ENCODE data around the gene MGAT4D. TPM values are rescaled to one million over a fixed set of nuclear protein-coding genes. Genes with fewer than 3 reads are reported as not detected.
A peak's percentile ranks its signal among the peaks of the same experiment; 100 is the strongest.
"Not testable (repeated sequence)": the region's sequence is repeated elsewhere in the genome, so short reads cannot be mapped to it uniquely, and the experiment has no call there.

MGAT4D gene
- not detected for total RNA-seq

DNA sequence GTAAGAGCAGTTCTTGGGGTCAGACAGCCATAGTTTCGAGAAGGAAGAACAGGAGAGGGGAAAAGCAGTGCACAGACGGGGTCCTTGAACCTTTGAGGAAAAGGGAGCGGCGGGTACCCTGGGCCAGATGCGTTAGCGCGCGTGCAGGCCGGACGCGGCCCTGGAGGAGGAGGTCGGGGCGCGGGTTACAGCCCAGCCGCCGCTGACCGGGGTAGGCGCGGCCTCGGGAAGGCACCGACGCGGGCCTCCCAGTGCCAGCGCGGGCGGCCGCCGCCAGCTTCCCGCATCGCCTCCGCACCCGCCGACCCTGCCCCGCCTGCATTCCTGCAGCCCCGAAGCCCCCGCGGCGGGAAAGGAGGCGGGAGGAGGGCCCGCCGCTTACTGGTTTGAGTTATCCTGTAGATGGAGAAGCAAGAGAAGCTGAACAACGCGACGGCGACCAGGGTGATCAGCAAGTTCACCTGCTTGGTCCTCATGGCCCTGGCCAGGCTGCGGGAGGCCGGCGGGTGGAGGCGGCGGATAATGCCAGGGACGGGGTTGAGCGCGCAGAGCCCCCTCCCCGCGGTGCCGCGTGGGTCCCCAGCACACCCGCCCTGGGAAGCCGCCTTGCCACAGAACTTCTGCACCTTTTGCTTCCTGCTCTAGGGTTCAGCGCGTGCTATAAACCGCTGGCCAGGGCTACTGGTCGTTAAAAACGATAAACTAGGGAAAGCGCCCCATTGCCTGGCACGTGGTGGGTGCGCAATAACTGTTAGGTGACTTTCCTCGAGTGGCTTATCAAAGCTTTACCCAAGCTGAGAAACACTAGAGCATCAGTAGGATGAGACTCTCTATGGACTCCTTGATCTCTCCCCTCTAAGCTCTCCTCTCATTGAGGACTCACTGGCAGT is at the start of gene MGAT4D:
TSS of gene MGAT4D (minus strand) at position 547 of the 890 bp plus-strand sequence. CDS start at position 476, 71 bp downstream.
- POLR2A ChIA-PET, result no interaction called here
- H3K4me1 Mint-ChIP-seq (ENCODE audit: low read depth), result peaks cover 4% of the 10 kb centered on the region
- peak within 1 kb of the TSS; percentile 5 for H3K4me3 Mint-ChIP-seq
- H3K27me3 Mint-ChIP-seq (ENCODE audit: low read depth), result peaks cover 57% of the 10 kb centered on the region
- H3K36me3 Mint-ChIP-seq (ENCODE audit: low read depth), result no peaks in the 10 kb centered on the region
- peak; percentile 44 for ATAC-seq
- CTCF ChIA-PET, result interaction anchor here (0.7 kb wide), 1 partner anchor 138 kb away, joined by 3 read pairs; no protein-coding TSS in a partner anchor
- no peak within 1 kb of the TSS for H3K27ac Mint-ChIP-seq
- no peaks in the 10 kb centered on the region for H3K9me3 Mint-ChIP-seq (ENCODE audit: insufficient read depth)
- DNase-seq, result no peak

DNA sequence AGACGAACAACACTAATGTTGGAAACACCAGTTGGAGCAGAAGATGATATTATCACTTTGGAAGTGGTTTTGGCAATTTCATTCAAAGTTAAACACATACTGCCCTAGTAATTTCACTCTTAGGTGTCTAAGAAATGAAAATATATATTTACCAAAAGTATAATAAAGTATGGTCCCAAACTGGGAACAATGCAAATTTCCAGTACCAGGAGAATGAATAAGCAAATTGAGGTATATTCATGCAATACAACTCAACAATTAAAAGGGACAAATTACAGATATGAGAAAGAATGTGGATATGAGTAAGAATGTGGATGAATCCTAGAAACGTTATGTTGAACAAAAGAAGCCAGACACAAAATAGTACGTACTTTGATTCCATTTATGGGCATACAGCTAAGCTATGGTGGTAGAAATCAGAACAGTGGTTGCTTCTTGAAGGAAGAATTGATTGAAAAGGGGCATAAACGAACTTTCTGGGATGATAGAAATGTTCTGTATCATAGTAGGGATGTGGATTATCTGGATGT is 35.9 kb upstream of the MGAT4D start:
- Mint-ChIP-seq H3K27me3 (ENCODE audit: low read depth) (no peaks in the 10 kb centered on the region), H3K9me3 (ENCODE audit: insufficient read depth) (no peaks in the 10 kb centered on the region), H3K36me3 (ENCODE audit: low read depth) (no peaks in the 10 kb centered on the region), H3K27ac (no peak overlapping the region), H3K4me3 (no peak overlapping the region), H3K4me1 (ENCODE audit: low read depth) (peaks cover 4% of the 10 kb centered on the region)
- DNase-seq, result no peak
- ChIA-PET POLR2A (no interaction called here), CTCF (interaction anchor here (0.7 kb wide), 1 partner anchor 10 kb away, joined by 3 read pairs; the partner anchor contains the start of gene ELMOD2)
- ATAC-seq, result no peak

GRCh38 chr4:140529434-140529833 is 31.3 kb upstream of the MGAT4D start:
- CTCF ChIA-PET, result no interaction called here
- Mint-ChIP-seq H3K36me3 (ENCODE audit: low read depth) (peaks cover 13% of the 10 kb centered on the region), H3K9me3 (ENCODE audit: insufficient read depth) (no peaks in the 10 kb centered on the region)

GRCh38 chr4:140523857-140524742 is 26.0 kb upstream of the MGAT4D start, which contains the start of gene ELMOD2:
Gene ELMOD2, plus strand, starts transcription at chr4:140524168. Its CDS starts 1,261 bp downstream, at chr4:140525429.
- peak within 1 kb of the TSS; percentile 87 for H3K4me3 Mint-ChIP-seq
- no peaks in the 10 kb centered on the region for H3K27me3 Mint-ChIP-seq (ENCODE audit: low read depth)
- POLR2A ChIA-PET, result interaction anchor here (1.1 to 1.2 kb wide), 3 partner anchors 12 to 281 kb away, joined by 3 to 4 read pairs (median 4); no protein-coding TSS in a partner anchor
- peaks cover 18% of the 10 kb centered on the region for H3K4me1 Mint-ChIP-seq (ENCODE audit: low read depth)
- ATAC-seq, result peak; percentile 100
- peak within 1 kb of the TSS; percentile 82 for H3K27ac Mint-ChIP-seq
- DNase-seq, result peak; percentile 98
- CTCF ChIA-PET, result interaction anchor here (0.6 to 2.5 kb wide), 16 partner anchors 10 to 859 kb away, joined by 3 to 16 read pairs (median 4); partner anchors contain the start of gene SCOC
- peaks cover 13% of the 10 kb centered on the region for H3K36me3 Mint-ChIP-seq (ENCODE audit: low read depth)
- H3K9me3 Mint-ChIP-seq (ENCODE audit: insufficient read depth), result no peaks in the 10 kb centered on the region

More at GRCh38 chr4:140529434-140529833, 31.3 kb upstream of the MGAT4D start:
- no peak for ATAC-seq
- POLR2A ChIA-PET, result no interaction called here
- Mint-ChIP-seq H3K4me1 (ENCODE audit: low read depth) (peaks cover 9% of the 10 kb centered on the region), H3K4me3 (no peak overlapping the region), H3K27ac (no peak overlapping the region), H3K27me3 (ENCODE audit: low read depth) (no peaks in the 10 kb centered on the region)
- DNase-seq, result no peak

DNA sequence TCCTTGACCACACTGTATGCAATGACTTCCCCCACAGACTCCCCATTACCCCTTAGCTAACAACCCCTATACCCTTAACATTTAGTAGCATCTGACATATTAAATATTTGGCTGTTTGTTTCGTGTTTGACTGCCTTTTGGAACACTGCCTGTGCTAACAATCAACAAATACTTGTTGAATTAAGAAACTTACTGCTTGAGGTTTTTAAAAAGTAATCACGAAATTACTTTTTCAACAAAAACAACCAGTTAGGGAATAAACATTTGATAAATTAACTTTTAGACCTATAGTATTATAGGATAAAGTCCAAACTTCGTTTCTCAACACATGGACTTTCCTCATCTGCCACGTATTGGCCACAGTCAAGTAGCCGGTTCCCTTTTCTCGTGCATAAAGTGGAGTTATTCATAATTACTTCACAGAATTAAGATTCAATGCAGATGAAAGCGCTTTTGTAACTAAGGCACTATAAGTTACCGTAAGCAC is 25.3 kb upstream of the MGAT4D start:
- Mint-ChIP-seq H3K4me1 (ENCODE audit: low read depth) (peaks cover 18% of the 10 kb centered on the region), H3K27ac (peak overlapping the region; percentile 82), H3K27me3 (ENCODE audit: low read depth) (no peaks in the 10 kb centered on the region), H3K36me3 (ENCODE audit: low read depth) (peaks cover 13% of the 10 kb centered on the region), H3K9me3 (ENCODE audit: insufficient read depth) (no peaks in the 10 kb centered on the region), H3K4me3 (peak overlapping the region; percentile 87)
- ATAC-seq, result no peak
- ChIA-PET POLR2A (interaction anchor here (1.1 to 1.2 kb wide), 2 partner anchors 23 to 280 kb away, joined by 4 read pairs; no protein-coding TSS in a partner anchor), CTCF (interaction anchor here (0.7 to 2.5 kb wide), 13 partner anchors 10 to 164 kb away, joined by 3 to 16 read pairs (median 4); partner anchors contain the start of gene SCOC)
- no peak for DNase-seq

DNA sequence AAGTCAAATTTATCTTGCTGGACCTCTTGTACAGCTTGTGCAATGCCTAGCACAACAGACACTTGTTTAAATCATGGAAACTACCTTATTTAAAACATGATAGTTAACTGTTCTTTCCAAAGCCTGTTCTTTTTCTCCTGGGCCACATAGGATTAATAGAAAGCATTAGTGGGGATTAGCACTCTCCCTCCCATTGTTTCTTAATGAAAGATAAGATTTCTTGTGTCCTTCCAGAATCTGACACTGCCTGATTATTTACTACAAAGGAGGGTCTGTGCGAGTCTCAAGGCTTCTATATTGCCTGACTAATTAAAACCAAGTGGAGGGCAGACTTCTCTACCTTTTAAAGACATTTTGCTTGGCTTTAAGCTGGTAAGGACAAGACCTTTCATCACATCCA is 17.3 kb upstream of the MGAT4D start:
- H3K27ac Mint-ChIP-seq, result no peak overlapping the region
- ATAC-seq (no peak), DNase-seq (no peak)
- H3K4me3 Mint-ChIP-seq, result no peak overlapping the region
- no peaks in the 10 kb centered on the region for H3K36me3 Mint-ChIP-seq (ENCODE audit: low read depth)
- H3K27me3 Mint-ChIP-seq (ENCODE audit: low read depth), result peaks cover 17% of the 10 kb centered on the region
- CTCF ChIA-PET, result no interaction called here
- H3K4me1 Mint-ChIP-seq (ENCODE audit: low read depth), result no peaks in the 10 kb centered on the region
- POLR2A ChIA-PET, result no interaction called here
- H3K9me3 Mint-ChIP-seq (ENCODE audit: insufficient read depth), result no peaks in the 10 kb centered on the region

DNA sequence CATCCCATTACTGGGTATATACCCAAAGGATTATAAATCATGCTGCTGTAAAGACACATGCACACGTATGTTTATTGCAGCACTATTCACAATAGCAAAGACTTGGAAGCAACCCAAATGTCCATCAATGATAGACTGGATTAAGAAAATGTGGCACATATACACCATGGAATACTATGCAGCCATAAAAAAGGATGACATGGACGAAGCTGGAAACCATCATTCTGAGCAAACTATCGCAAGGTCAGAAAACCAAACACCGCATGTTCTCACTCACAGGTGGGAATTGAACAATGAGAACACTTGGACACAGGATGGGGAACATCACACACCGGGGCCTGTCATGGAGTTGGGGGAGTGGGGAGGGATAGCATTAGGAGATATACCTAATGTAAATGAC is 15.7 kb upstream of the MGAT4D start:
- POLR2A ChIA-PET; H3K4me1 Mint-ChIP-seq (ENCODE audit: low read depth): not testable (repeated sequence)

GRCh38 chr4:140504261-140504660 is 6.2 kb upstream of the MGAT4D start:
- H3K4me3 Mint-ChIP-seq, result no peak overlapping the region
- ChIA-PET CTCF (no interaction called here), POLR2A (no interaction called here)
- peaks cover 38% of the 10 kb centered on the region for H3K27me3 Mint-ChIP-seq (ENCODE audit: low read depth)
- no peak overlapping the region for H3K27ac Mint-ChIP-seq
- no peaks in the 10 kb centered on the region for H3K36me3 Mint-ChIP-seq (ENCODE audit: low read depth)
- DNase-seq, result no peak
- no peaks in the 10 kb centered on the region for H3K4me1 Mint-ChIP-seq (ENCODE audit: low read depth)
- no peak for ATAC-seq
- H3K9me3 Mint-ChIP-seq (ENCODE audit: insufficient read depth), result no peaks in the 10 kb centered on the region

More for the DNA sequence above, 15.7 kb upstream of the MGAT4D start:
- peaks cover 27% of the 10 kb centered on the region for H3K27me3 Mint-ChIP-seq (ENCODE audit: low read depth)
- CTCF ChIA-PET; H3K36me3 Mint-ChIP-seq (ENCODE audit: low read depth); DNase-seq; H3K9me3 Mint-ChIP-seq (ENCODE audit: insufficient read depth); H3K27ac Mint-ChIP-seq; H3K4me3 Mint-ChIP-seq; ATAC-seq: not testable (repeated sequence)

DNA sequence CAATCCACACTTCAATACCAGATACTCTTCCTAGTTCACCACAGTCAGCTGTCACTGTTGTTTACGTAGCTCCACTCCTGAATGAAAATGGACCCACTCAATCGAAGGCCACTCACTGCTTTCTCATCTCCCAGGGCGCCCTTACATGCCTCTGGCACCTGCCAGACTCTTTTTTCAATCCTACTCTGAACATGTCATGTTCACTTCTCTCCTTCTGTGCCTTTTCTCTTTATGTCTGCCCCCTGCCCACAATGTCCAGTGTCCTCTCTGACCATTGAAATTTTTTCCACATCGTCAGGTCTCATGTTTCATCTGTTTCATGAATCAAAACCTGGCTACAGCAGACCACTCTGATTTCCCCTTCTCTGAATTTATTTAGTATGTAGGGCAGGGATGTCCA is 1.3 kb upstream of the MGAT4D start:
- Mint-ChIP-seq H3K4me3 (no peak overlapping the region), H3K27me3 (ENCODE audit: low read depth) (peaks cover 59% of the 10 kb centered on the region), H3K9me3 (ENCODE audit: insufficient read depth) (no peaks in the 10 kb centered on the region), H3K36me3 (ENCODE audit: low read depth) (no peaks in the 10 kb centered on the region), H3K4me1 (ENCODE audit: low read depth) (peaks cover 4% of the 10 kb centered on the region), H3K27ac (no peak overlapping the region)
- DNase-seq (no peak), ATAC-seq (no peak)
- ChIA-PET POLR2A (interaction anchor here (0.5 to 1.4 kb wide), 3 partner anchors 25 to 276 kb away, joined by 3 to 8 read pairs (median 4); partner anchors contain the start of gene ELMOD2), CTCF (interaction anchor here (1.2 kb wide), 1 partner anchor 139 kb away, joined by 3 read pairs; no protein-coding TSS in a partner anchor)

GRCh38 chr4:140497405-140497746 is 717 bp downstream of the MGAT4D start:
- peaks cover 4% of the 10 kb centered on the region for H3K4me1 Mint-ChIP-seq (ENCODE audit: low read depth)
- ChIA-PET CTCF (no interaction called here), POLR2A (no interaction called here)
- H3K27ac Mint-ChIP-seq, result no peak overlapping the region
- H3K36me3 Mint-ChIP-seq (ENCODE audit: low read depth), result no peaks in the 10 kb centered on the region
- no peak for DNase-seq
- no peak for ATAC-seq
- H3K4me3 Mint-ChIP-seq, result peak overlapping the region; percentile 5
- H3K9me3 Mint-ChIP-seq (ENCODE audit: insufficient read depth), result no peaks in the 10 kb centered on the region
- H3K27me3 Mint-ChIP-seq (ENCODE audit: low read depth), result peaks cover 54% of the 10 kb centered on the region

DNA sequence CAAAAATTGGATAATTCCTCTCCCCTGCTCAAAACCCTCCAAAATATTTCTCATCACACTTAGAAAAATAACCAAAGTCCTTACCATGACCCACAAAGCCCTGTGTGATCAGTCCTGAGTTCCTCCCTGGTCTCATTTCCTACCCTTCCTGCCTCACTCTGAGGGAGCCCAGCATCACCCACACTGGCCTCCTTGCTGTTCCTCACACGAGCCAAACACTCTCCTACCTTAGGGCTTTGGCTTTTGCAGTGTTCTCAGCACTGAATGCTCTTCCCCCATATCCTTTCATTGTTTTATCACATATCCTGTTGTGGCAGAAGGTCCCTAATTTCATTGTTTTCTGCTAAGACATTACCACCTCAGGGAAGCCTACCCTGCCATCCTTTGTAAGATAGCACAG is 12.2 kb downstream of the MGAT4D start:
- no peaks in the 10 kb centered on the region for H3K36me3 Mint-ChIP-seq (ENCODE audit: low read depth)

More for the DNA sequence above, 12.2 kb downstream of the MGAT4D start:
- CTCF ChIA-PET, result no interaction called here
- POLR2A ChIA-PET, result no interaction called here
- H3K27ac Mint-ChIP-seq, result no peak overlapping the region
- peaks cover 10% of the 10 kb centered on the region for H3K27me3 Mint-ChIP-seq (ENCODE audit: low read depth)
- ATAC-seq (no peak), DNase-seq (no peak)
- no peaks in the 10 kb centered on the region for H3K4me1 Mint-ChIP-seq (ENCODE audit: low read depth)
- H3K4me3 Mint-ChIP-seq, result no peak overlapping the region
- H3K9me3 Mint-ChIP-seq (ENCODE audit: insufficient read depth), result no peaks in the 10 kb centered on the region
